ENCODE results near the gene GALK1.

GRCh38 chr17:75813081-75814020 is 48.4 kb upstream of the GALK1 start:
- no peak for TF ChIP-seq POLR2A (IDR thresholded peaks at IDR 0.05)
- TF ChIP-seq CTCF (IDR thresholded peaks at IDR 0.05) = no peak
- TF ChIP-seq POLR2AphosphoS5 (IDR thresholded peaks at IDR 0.05) = no peak
- no peak for TF ChIP-seq EP300 (IDR thresholded peaks at IDR 0.05)

Measured in gastroesophageal sphincter (tissue), 3 donors.